HFFc6 (cell line): ENCODE results near the gene OSBPL2. TPM values are rescaled to one million over a fixed set of nuclear protein-coding genes. Genes with fewer than 3 reads are reported as not detected.

ENCODE experiments used
- DNase-seq: peaks from one replicate; pipeline ENCODE4 v3.0.0-alpha.2; 2018
- H3K27ac Mint-ChIP-seq: 2 replicates; pipeline ENCODE4 v1.8.0; 2020; ENCODE audit warnings: mild to moderate bottlenecking, mixed read lengths
- H3K27me3 Mint-ChIP-seq: 2 replicates; pipeline ENCODE4 v1.8.0; 2021; ENCODE audit warnings: mild to moderate bottlenecking, moderate library complexity, mixed read lengths; ENCODE audit not compliant: insufficient read depth
- H3K36me3 Mint-ChIP-seq: 2 replicates; pipeline ENCODE4 v1.8.0; 2021; ENCODE audit warnings: low read depth, mixed read lengths
- H3K4me1 Mint-ChIP-seq: 2 replicates; pipeline ENCODE4 v1.8.0; 2020; ENCODE audit warnings: low read depth, mixed read lengths
- H3K4me3 Mint-ChIP-seq: 2 replicates; pipeline ENCODE4 v1.8.0; 2020; ENCODE audit warnings: mild to moderate bottlenecking, moderate library complexity, mixed read lengths
- H3K9me3 Mint-ChIP-seq: 2 replicates; pipeline ENCODE4 v1.8.0; 2020; ENCODE audit warnings: mild to moderate bottlenecking, mixed read lengths
- CTCF ChIP-seq: fragments of 200-600 bp; sonication (generic); IDR thresholded peaks from 2 replicates; pipeline ENCODE4 v1.5.0; 2021; ENCODE audit warnings: antibody characterized with exemption, mild to moderate bottlenecking
- total RNA-seq, 6 experiments: library from RNA; stranded (reverse); fragmentation: NEBNext Ultra II Directional; extraction: Animal tissue kit (Norgen Biotek cat#: 25700); gene quantifications; 2 replicates in 1 of 6; 3 replicates in 5 of 6; pipeline ENCODE4 v1.2.3, GENCODE V29; 2021

The OSBPL2 gene
- total RNA-seq, 6 experiments from 2014 or later = 32.2 to 37.6 (median 33.5) TPM

GRCh38 chr20:62287129-62287528, 48.8 kb downstream of the OSBPL2 start:
- Mint-ChIP-seq H3K36me3 (peaks cover 9% of the 10 kb centered on the region; the same call in 1 of the 2 replicates), H3K4me3 (no peak overlapping the region), H3K9me3 (no peaks in the 10 kb centered on the region), H3K27ac (no peak overlapping the region), H3K27me3 (peaks cover 3% of the 10 kb centered on the region; the same call in 1 of the 2 replicates), H3K4me1 (no peaks in the 10 kb centered on the region)
- no peak for TF ChIP-seq CTCF
- DNase-seq = no peak

GRCh38 chr20:62287759-62288534, 49.6 kb downstream of the OSBPL2 start:
- H3K36me3 Mint-ChIP-seq = peaks cover 9% of the 10 kb centered on the region; the same call in 1 of the 2 replicates
- no peak for DNase-seq

GRCh38 chr20:62288535-62289105, 50.3 kb downstream of the OSBPL2 start:
- H3K27me3 Mint-ChIP-seq = peaks cover 3% of the 10 kb centered on the region; the same call in 1 of the 2 replicates
- peaks cover 8% of the 10 kb centered on the region; the same call in 1 of the 2 replicates for H3K36me3 Mint-ChIP-seq
- no peak overlapping the region for H3K27ac Mint-ChIP-seq
- no peaks in the 10 kb centered on the region for H3K4me1 Mint-ChIP-seq
- H3K4me3 Mint-ChIP-seq = no peak overlapping the region
- no peak for DNase-seq
- H3K9me3 Mint-ChIP-seq = no peaks in the 10 kb centered on the region
- TF ChIP-seq CTCF = no peak

More at GRCh38 chr20:62287759-62288534, 49.6 kb downstream of the OSBPL2 start:
- Mint-ChIP-seq H3K9me3 (no peaks in the 10 kb centered on the region), H3K4me1 (no peaks in the 10 kb centered on the region), H3K4me3 (no peak overlapping the region), H3K27me3 (peaks cover 3% of the 10 kb centered on the region; the same call in 1 of the 2 replicates), H3K27ac (no peak overlapping the region)
- TF ChIP-seq CTCF = no peak

- Mint-ChIP-seq H3K4me1 (no peaks in the 10 kb centered on the region), H3K27ac (no peak overlapping the region), H3K36me3 (peaks cover 7% of the 10 kb centered on the region), H3K9me3 (no peaks in the 10 kb centered on the region), H3K27me3 (peaks cover 3% of the 10 kb centered on the region; the same call in 1 of the 2 replicates), H3K4me3 (no peak overlapping the region)
- DNase-seq = no peak
- TF ChIP-seq CTCF = no peak
Measured at GRCh38 chr20:62289131-62289530, 50.8 kb downstream of the OSBPL2 start.

- Mint-ChIP-seq H3K27ac (no peak overlapping the region), H3K9me3 (no peaks in the 10 kb centered on the region), H3K4me1 (no peaks in the 10 kb centered on the region), H3K4me3 (no peak overlapping the region), H3K27me3 (peaks cover 3% of the 10 kb centered on the region; the same call in 1 of the 2 replicates), H3K36me3 (peaks cover 8% of the 10 kb centered on the region)
- TF ChIP-seq CTCF = no peak
- no peak for DNase-seq
Measured at GRCh38 chr20:62289898-62290297, 51.6 kb downstream of the OSBPL2 start.
